ENCODE results near the gene SEC16A.
"Not testable (repeated sequence)": the region's sequence is repeated elsewhere in the genome, so short reads cannot be mapped to it uniquely, and the experiment has no call there.

SEC16A gene

DNA sequence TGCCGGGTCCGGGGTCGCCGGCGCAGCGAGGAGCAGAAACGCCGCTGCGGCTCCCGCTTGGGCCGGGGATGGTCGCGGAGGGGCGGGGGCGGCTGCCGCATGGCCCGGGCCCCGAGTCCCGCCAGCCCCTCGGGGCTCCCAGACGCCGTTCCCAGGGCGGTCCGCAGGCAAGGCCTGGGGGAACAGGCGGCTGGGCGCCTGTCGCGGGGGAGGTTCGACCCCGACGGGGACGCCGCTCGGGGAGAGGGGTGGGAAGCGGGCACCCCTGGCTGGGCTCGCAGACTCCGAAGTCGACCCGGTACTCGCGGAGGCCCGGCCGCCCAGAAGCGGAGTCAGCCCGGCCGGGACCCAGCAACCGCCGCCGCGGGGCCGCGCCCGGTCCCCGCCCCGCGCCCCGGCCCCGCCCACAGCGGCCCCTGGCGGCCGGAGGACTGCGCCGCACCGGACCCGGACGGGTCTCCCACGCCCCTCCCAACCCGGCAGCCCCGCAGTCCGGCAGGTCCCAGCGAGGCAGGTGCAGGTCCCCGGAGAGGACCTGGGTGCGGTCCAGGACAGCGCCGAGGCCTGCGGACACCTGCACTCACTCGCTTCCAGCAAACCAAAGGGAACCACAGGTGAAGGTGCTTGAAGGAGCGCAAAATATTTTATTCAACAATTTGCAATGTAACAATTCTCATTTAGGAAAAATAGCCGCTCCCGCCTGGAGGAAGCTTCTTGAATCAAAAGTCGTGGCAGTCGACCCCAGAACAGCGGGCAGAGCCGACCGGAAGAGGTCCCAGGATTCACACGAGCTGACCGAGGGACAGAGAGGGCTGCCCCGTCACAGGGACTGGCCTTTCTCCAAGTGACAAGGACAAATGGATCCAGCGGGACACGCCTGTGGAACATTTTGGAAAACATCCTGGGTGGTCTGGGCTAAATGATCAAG, 43.1 kb downstream of the SEC16A start, which contains the start of gene INPP5E:
TSS of gene INPP5E (minus strand) at position 365 of the 928 bp plus-strand sequence. CDS start 426 bp downstream, outside the sequence.
- DNase-seq (ENCODE audit: low read depth), result no peak

DNA sequence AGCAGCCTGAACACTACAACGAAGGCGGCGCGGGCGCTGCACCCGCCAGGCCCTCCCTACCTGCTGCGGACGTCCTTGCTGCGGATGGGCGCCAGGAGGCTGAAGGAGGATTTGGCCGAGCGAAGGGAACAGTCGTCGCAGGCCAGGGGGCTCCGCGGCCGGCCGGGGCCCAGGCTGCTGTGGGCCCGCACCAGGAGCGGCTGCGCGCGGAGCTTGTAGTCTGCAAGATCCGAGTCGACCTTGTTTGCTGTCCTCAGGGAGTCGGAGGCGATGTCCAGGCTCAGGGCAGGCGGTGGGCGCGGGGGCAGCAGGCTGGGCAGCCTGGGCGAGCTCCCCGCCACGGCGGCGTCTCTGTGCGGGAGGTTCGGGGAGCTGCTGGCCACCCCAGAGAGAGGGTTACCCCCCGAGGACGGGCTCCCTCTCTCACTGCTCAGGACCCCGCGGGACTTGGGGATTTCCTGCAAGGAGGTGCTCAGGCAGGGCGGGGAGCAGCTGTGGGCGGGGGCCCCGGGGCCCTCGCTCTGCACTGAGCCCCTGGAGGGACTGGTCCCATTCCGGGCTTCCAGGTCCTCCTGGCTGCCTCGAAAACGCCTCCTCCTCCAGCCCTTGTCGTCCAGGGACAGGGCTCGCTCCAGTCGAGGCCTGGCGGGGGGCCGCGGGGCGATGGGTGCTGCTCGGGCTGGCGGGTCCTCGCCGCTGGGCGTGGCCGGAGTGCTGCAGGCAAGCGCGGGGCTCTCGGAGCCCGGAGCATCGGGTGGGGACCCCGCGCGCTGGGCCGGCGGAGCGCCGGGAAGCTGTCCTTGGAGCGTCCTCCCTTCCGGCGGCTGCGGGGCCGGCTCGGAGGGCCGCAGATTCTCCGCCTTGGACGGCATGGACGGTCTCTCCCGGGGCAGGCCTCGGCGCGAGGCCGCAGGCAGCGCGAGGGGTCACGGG, 44.0 kb downstream of the SEC16A start:
- no peak for DNase-seq (ENCODE audit: low read depth)

DNA sequence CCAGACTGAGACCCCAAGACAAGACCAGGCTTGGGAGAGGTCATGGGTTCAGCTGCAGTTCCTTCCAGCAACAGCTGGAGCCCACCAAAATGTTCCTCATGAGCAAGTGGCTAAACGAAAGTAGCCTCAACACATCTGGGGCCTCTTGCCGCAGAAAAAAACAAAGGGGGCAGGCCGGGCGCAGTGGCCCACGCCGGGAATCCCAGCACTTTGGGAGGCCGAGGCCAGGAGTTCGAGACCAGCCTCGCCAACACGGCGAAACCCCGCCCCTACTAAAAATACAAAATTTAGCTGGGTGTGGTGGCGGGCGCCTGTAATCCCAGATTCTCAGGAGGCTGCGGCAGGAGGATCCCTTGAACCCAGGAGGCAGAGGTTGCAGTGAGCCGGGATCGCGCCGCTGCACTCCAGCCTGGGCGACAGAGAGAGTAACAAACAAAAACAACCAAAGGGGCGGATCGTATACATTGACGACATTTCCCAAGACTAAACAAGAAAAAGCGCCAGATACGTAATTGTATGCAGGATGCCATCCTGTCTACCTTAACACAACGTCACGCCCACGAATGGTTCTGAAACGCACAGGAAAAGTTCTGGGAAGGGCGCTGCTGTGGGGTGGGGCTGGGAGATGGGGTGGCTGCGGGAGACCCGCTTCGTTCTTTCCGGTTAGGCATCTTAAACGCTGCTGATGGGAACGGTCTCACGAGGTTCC, 44.8 kb downstream of the SEC16A start:
- no peak for DNase-seq (ENCODE audit: low read depth)

DNA sequence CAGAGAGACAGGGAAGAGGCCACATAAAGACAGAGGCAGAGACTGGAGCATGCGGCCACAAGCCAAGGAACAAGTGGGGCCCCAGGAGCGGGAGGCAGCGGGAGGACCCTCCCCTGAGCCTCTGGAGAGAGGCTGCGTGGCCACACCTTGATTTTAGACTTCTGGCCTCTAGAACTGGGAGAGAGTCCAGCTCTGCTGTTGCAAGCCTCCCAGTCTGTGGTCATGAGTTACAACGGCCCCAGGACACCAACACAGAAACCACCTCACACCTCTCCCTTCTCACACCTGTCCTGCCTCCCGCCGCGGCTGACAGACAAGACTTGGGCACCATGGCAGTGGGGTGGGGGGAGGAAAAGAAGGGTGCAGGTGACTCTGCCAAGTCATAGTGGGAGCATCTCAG, 45.4 kb downstream of the SEC16A start:
- DNase-seq (ENCODE audit: low read depth), result no peak

DNA sequence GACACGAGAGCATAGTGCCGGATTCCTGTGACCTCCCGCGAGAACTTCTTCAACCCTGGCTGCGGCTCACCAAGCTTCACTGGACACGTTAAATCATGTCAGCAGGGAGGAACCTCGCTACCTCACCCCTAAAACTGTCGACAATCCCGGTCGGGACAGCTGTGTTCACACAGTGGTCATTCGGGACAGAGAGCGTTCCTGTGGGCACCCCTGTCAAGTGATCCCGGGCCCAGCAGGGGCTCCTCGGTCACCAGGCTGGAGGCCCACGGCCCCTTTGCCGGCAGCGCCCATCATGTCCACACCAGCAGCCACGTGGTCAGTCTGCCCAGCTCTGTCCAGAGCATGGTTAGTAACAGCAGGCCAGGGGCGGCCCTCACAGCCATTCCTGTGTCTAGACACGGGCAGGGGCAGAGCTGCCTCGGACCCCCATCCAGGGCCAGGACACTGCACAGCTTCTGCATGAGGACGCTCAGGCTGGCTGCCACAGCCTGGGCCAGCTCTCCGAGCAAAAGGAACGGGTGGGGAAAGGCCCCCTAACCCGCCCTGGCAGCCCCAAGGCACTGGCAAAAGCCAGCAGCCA, 46.7 kb downstream of the SEC16A start:
- no peak for DNase-seq (ENCODE audit: low read depth)

DNA sequence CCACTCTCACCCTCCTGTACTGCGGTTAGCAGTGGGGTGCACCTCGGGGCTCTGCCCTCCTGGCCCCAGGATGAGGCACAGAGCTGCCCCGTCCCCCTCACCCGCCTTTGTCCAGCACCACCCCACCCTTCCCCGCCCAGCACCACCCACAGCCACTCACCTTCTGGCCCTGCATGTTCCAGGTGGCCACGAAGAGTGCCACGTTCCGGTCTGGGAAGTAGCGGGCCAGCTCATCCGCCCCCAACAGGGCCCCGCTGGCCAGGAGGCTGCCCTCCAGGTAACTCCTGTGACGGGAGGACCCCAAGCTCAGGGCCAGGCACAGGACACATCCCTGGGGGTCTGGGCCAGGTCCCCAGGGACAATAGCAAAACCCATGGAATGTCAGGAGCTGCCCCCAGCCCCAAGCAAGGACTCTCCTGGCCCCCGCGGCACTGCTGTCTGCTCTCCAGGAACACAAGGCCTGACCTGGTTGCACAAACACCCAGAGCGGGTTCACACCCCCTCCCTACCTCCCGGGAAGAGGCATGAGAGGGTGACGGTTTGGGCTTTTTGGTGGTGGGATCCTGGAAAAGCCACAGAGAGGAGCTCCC, 48.2 kb downstream of the SEC16A start:
- no peak for DNase-seq (ENCODE audit: low read depth)

DNA sequence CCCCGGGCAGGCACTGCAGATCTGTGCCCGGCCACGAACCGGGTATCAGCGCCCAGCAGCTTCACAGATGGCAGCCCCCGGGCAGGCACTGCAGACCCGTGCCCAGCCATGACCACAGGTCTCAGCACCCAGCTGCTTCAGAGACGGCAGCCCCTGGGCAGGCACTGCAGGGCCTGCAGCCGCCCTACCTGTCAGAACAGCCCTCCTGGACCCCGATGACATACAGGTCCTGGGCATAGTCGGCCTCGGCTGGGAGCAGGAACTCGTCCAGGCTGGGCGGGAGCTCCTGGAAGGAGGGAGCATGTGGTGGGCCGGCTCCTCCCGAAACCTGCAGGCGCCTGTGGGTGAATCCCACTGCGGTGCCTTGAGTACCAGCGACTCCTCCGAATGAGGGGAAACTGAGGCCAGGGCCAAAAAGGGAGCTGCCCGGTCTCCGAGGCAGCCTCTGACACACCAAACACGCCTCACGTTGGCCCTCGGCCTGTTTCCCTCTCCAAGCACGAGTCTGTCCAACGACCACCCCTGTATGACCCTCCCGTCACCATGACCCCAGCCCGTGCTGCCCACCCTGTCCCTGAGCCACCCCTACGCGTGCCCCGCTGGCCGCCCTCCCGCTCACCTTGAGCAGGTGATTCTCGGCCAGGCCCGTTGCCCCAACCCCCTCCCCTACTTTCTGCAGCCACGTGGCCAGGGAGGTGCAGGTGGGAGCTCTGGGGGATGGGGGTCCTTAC, 48.8 kb downstream of the SEC16A start:
- no peak for DNase-seq (ENCODE audit: low read depth)

DNA sequence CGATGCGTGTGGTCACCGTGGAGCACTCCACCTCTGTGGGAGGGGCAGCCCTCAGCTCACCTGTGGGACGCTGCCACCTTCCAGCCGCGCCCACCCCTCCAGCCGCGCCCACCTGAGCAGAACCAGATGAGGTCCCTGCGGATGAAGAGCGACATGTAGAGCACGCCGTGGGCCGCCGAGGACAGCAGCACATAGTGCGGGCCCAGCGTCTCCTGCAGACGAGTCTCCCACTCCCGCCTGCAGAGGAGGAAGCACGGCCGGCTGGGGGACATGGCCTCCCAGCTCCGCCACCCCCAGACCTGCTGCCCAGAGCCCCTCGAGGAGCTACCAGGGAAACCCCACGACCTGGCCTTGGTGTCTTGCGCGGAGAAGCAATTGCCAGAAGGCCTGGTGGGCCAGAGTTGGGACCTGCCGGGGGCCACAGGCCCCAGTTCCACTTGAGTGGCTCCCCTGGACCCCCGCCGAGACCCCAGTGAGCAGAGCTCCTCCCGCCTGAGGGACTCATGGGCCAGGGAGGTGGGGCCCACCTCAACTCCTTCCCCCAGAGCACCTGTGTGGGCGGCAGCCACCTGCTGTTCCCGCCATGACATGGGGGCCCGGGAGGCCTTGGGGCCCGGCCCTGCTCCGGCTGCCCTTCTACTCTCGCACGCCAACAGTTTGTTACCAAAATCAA, 49.7 kb downstream of the SEC16A start:
- no peak for DNase-seq (ENCODE audit: low read depth)

DNA sequence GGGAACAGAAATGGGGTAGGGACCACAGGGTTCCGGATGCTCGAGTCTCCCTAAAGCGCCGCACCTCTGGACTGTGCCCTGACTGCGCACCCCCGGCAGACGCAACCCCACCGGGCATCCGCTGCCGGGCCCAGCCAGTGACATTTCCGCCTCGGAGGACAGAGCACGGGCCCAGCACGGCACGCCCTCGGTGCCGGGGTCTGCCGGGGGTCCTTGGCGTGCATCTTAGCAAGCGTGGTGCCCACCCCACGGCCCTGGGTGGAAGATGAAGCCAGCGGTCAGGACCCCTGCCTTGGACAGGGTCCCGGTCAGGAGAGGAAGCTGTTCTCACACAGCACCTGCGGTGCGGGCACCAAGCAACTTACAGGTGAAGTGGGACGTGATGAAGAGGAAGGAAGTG, 50.2 kb downstream of the SEC16A start:
- DNase-seq (ENCODE audit: low read depth), result no peak

DNA sequence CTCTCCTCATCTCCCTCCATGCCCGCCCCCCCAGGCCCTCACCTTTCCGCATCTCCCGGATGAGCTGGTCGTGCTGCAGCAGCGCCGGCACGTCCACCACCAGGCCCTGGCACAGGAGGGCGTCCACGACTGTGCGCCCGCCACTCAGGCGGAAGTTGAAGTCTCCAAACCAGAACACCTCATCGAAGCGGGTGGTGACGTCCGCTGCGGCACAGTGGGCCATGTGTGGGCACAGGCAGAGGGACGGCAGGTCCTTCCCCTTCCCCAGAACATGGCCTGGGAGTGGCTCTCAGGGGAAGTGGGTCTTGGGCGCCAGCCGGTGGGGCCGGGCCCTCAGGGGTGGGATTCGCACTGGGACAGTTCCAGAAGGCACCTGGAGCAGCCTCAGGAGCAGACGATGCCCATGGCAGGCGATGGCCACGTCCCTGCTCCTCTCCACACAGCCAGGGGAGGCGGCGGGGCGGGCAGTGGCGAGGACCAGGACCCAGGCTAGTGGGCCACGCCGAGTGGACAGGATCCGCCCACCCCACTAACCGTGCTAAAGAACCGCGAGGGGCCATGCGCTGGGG, 51.0 kb downstream of the SEC16A start:
- DNase-seq (ENCODE audit: low read depth), result no peak

DNA sequence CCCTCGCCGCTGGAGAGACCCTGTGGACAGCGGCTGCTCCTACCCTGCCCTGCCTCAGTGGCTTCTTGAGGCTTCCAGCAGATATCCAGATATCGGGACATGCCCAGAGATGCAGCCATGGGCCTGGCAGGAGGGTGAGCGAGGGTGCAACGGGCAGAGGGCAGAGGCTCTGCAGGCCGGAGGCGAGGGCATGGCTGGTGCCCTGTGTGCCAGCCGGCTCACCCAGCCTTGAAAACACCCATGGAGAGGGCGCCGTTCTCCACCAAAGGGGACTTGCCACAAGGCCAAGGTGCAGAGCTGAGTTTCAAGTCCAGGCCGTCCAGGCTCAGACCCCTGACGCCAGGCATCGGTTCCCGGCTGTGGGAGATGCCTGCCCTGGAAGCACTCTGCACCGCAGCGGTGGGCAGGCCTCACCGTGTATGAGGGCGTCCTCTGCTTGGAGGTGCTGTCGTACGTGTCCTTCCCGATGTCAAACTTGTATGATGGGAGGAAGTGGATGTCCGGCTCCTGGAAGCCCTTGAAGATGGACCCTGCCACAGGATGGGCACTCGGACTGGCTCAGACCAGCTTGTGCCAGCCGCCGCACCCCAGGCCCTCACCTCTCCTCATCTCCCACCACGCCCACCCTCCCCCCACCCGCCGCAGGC, 52.1 kb downstream of the SEC16A start:
- no peak for DNase-seq (ENCODE audit: low read depth)

DNA sequence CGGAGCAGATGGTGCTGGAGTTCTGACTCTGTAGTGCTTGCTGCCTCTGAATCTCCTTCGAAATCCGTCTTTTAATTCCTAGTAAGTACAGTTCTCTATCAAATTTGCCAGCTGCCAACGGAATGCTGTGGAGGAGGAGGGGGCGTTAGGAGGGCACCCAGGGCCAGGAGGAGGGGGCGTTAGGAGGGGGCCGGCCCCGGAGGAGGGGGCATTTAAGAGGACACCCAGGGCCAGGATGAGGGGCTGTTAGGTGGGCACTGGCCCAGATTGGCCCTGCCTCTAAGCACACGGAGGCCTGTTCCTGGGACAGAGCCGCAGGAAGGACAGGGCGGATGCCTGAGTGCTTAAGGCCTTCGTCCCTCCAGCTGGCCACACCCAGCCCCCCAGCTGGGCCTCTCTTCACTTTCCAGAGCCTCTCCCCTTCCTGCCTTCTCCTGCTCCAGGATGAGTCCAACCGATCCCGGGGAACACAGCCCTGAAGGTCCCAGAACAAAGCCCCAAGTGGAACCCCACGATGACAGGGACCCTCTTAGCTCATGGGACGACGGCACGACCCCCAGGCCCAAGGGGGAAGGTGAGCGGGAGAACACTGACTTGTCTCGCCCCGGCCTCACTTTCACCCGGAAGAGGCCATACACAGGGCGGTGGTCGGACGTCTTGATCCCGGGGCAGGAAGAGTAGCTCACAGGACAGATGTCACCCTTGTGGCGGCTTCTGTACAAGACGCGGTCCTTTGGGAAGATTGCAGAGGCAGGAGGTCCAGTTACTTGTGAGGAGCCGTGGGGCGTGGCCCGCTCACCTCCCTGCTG, 53.0 kb downstream of the SEC16A start:
- no peak for DNase-seq (ENCODE audit: low read depth)

DNA sequence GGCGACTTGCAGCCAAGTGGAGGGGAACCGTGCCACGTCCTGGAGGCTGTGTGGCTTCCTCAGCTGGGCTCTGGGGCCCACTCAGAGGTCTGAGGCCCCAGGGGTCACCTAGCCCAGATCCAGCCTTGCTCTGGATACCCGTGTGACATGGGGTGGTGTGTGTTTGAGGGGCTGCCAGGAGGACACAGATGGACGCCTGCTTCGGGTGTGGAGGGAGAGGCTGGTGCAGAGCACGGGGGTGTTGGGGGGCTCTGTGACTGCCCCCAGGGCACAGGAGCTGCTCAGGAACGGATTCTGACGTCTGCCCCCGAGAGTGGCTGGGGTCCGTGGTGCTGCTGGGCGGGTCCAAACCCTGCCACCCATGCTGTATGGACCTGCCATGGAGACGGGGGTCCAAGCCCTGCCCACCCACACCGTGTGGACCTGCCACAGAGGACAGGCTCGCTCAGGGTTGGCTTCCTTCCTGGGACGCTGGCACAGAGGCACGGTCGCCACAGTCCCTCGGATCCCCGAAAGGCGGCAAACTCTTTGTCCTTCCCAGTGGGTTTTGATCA, 53.7 kb downstream of the SEC16A start:
- no peak for DNase-seq (ENCODE audit: low read depth)

DNA sequence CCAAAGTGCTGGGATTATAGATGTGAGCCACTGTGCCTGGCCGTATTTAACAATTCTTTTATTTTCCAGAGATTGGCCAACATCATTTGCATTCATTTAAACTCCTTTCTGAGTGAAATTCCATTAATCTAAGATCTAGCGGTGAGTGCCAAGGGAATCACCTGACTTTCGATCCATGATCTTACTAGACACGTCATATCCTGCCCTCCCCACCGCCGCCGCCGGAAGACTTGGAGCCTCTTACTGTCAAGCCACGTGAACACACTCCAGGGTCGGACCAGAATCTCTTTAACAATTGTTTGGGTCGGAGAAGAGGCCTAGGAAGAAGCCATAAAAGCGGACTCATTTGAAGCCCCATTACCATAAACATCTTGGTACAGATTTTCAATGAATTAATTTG, 56.1 kb downstream of the SEC16A start:
- no peak for DNase-seq (ENCODE audit: low read depth)

DNA sequence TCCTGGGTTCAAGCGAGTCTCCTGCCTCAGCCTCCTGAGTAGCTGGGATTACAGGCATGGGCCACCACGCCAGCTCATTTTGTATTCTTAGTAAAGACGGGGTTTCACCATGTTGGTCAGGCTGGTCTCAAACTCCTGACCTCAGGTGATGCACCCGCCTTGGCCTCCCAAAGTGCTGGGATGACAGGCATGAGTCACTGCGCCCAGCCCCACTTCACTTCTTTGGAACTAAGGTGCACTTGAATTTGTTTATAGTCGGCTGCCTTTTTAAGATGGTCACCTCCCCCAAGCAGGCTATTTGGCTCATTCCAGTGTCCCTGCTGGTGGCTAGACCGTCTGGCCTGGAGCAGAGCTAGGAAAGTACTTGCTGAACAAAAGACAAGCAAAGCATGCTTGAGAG, 57.5 kb downstream of the SEC16A start:
- DNase-seq (ENCODE audit: low read depth), result not testable (repeated sequence)

DNA sequence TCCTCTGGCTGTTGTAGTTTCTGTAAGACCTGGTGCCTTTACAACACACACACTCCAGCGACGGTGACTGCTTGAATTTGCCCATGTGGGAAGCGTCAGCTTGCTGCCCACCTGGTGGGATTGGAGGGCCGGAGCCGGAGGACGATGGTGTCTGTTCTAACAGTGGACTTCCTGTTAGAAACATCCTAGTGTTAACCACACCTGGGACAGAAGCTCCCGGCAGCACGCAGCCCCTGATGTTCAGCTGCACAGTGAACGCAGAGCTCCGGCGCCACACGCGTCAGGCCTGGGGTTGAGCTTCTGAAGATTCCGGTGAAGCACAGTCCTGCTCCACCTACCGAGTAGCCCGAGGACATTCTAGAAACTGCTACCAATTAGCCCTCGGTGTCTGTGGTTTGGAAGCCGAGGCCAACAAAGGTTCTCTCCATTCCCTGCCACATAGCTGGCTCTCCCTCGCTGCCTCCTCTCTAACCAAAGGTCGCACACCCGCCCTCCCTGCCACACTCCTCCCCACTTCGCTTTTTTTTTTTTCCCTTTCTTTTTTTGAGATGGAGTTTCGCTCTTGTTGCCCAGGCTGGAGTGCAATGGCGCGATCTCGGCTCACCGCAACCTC, 58.0 kb downstream of the SEC16A start:
- no peak for DNase-seq (ENCODE audit: low read depth)

DNA sequence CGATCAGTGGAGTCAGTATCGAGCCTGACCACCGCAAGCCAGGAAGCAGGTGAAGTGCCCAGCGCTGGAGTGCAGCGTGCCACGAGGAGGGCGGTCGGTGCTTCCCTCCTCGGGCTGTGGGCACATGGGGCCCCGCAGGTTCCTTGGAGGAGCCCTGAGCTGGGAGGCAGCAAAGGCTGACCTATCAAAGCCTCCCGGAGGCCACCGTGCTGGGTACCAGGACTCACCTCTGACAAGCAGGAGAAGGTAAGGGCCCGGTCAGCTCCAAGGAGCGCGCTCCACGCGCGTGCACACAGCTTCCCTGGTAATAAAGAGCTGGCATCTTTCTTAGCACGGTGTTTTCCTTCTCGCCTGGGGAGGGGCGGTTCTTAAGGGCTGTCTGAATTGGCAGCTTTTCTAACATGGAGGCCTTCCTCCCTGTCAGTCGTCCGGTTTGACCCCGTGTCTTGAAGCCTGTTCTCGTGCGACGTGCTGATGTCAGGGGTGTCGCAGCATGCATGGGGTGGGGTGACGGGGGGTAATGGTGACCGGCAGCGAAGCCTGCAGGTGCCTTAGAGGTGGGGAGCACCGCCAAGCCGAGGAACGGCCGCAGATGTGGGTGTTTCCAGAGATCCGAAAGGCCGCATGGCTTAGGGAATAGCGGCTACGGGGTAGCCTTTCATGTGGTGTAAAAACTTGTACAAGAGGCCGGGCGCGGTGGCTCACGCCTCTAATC, 59.3 kb downstream of the SEC16A start:
- DNase-seq (ENCODE audit: low read depth), result no peak
